Neutrophil (primary cell): Measurements from ENCODE around the gene HPCAL1.
"Not testable (repeated sequence)": the region's sequence is repeated elsewhere in the genome, so short reads cannot be mapped to it uniquely, and the experiment has no call there.

Experiments used
- H3K27ac ChIP-seq: fragments of 200-600 bp; sonication (generic); 2 replicates; pipeline ENCODE4 v1.5.1; 2016; ENCODE audit warnings: mild to moderate bottlenecking, moderate library complexity
- H3K27me3 ChIP-seq: fragments of 200-600 bp; sonication (generic); 2 replicates; pipeline ENCODE4 v1.6.0; 2016; ENCODE audit warnings: mild to moderate bottlenecking
- H3K36me3 ChIP-seq: fragments of 200-600 bp; sonication (generic); 2 replicates; pipeline ENCODE4 v1.5.1; 2017
- H3K4me1 ChIP-seq, 2 experiments: fragments of 200-600 bp in 1 of 2; sonication (generic) in 1 of 2; 1 replicate in 1 of 2; 2 replicates in 1 of 2; pipeline versions ENCODE4 v1.5.1 to v1.6.1; 2013 to 2016; ENCODE audit warnings: low read depth in 1 of 2, low read length in 1 of 2, mild to moderate bottlenecking in 1 of 2, moderate library complexity in 1 of 2; ENCODE audit not compliant: control insufficient read depth in 1 of 2, insufficient read depth in 1 of 2
- H3K4me3 ChIP-seq, 2 experiments: fragments of 200-600 bp in 1 of 2; sonication (generic) in 1 of 2; 1 replicate in 1 of 2; 2 replicates in 1 of 2; pipeline ENCODE4 v1.5.1; 2013 to 2016; ENCODE audit warnings: low read depth in 1 of 2, low read length in 1 of 2, mild to moderate bottlenecking in 1 of 2, moderate library complexity in 1 of 2
- H3K9me3 ChIP-seq: fragments of 200-600 bp; sonication (generic); 2 replicates; pipeline ENCODE4 v1.5.1; 2016
- TF ChIP-seq, protein P1 (sequence below): fragments of 200-600 bp; sonication (generic); IDR thresholded peaks from 2 replicates; pipeline ENCODE4 v1.5.1; 2016; ENCODE audit warnings: antibody characterized with exemption

The HPCAL1 gene

DNA sequence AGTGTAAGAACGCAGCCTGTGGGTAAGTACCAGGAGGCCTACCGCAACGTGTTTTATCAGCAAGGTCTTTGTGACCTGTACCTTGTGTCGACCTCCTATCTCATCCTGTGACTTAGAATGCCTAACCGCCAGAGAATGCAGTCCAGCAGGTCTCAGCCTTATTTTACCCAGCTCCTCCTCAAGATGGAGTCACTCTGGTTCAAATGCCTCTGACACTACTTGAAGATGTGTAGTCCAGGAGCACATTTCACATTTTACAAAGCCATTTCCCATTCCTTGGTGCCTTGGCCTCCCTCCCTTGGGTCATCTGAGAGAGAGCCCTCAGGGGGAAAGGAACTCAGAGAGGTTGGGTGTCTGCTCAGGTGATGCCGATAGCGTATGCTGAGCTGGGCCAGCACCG lies 6.6 kb upstream of the HPCAL1 start:
- Histone ChIP-seq H3K4me3 (no peak overlapping the region), H3K4me1 (peaks cover 40 to 41% of the 10 kb centered on the region in 2 experiments), H3K27me3 (no peaks in the 10 kb centered on the region), H3K27ac (peak overlapping the region; percentile 18), H3K36me3 (no peaks in the 10 kb centered on the region), H3K9me3 (no peaks in the 10 kb centered on the region)
- TF ChIP-seq, protein P1, sequence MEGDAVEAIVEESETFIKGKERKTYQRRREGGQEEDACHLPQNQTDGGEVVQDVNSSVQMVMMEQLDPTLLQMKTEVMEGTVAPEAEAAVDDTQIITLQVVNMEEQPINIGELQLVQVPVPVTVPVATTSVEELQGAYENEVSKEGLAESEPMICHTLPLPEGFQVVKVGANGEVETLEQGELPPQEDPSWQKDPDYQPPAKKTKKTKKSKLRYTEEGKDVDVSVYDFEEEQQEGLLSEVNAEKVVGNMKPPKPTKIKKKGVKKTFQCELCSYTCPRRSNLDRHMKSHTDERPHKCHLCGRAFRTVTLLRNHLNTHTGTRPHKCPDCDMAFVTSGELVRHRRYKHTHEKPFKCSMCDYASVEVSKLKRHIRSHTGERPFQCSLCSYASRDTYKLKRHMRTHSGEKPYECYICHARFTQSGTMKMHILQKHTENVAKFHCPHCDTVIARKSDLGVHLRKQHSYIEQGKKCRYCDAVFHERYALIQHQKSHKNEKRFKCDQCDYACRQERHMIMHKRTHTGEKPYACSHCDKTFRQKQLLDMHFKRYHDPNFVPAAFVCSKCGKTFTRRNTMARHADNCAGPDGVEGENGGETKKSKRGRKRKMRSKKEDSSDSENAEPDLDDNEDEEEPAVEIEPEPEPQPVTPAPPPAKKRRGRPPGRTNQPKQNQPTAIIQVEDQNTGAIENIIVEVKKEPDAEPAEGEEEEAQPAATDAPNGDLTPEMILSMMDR = no peak

DNA sequence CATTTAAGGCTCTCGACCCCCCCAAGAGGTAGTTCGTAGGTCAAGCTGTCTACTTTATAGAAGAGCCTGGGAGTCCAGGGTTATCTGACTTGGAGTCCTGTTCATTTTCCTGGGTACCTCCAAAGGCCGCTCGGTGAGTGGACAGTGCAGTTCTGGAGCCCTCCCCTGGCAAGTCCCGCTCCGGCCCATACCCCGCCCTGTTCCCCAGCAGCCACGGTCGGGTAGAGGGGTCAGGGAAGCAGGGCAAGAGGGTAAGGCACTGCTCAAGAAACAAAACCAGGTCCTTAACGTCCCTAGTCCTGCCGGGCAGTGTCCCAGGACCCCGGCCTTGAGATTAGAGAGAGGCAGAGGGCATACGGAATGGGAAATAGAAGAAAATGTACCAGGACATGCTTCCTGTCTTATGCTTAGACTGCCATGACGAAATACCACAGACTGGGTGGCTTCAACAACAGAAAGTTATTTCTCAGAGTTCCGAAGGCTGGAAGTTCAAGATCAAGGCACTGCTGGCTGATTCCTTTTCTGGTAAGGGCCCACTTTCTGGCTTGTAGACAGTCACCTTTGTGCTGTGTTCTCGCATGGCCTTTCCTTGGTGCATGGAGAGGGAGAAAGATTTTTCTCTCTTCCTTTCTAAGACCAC lies 5.4 kb upstream of the HPCAL1 start:
- no peak overlapping the region for H3K4me3 ChIP-seq
- H3K27ac ChIP-seq = peak overlapping the region; percentile 96
- no peaks in the 10 kb centered on the region for H3K36me3 ChIP-seq
- no peaks in the 10 kb centered on the region for H3K9me3 ChIP-seq
- TF ChIP-seq, protein P1 = no peak
- H3K27me3 ChIP-seq = no peaks in the 10 kb centered on the region
- H3K4me1 ChIP-seq = peaks cover 51 to 53% of the 10 kb centered on the region in 2 experiments

DNA sequence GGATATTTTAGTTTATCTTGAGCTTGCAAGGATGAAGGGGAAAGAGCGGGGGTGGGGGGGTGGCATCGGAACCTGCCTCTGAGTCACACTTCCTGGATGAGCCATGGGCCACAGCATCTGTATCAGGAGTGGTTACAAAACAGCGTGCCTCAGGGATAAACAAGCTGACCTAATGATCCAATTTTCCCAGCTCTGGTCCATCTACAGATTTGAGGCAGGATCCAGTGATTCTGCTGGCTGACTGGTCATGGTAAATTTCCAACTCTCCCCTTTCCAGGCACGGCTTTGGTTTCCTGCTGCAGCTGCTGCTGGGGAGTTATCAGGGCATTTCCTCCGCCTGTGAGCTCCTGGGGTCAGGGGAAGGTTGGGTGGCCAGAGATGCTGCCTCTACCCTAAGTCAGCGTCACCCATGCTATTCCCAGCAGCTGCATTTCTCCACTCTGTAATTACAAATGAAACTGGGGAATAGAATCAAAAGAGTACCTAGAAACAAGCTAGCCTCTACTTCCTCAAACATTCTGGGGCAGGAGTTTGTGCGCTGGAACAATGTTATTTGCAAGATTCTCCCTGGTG lies 4.7 kb upstream of the HPCAL1 start:
- Histone ChIP-seq H3K9me3 (no peaks in the 10 kb centered on the region), H3K27ac (peak overlapping the region; percentile 96), H3K27me3 (no peaks in the 10 kb centered on the region), H3K36me3 (no peaks in the 10 kb centered on the region), H3K4me3 (peak overlapping the region; percentile 27 to 36), H3K4me1 (peaks cover 51 to 53% of the 10 kb centered on the region in 2 experiments)
- TF ChIP-seq, protein P1 = no peak

DNA sequence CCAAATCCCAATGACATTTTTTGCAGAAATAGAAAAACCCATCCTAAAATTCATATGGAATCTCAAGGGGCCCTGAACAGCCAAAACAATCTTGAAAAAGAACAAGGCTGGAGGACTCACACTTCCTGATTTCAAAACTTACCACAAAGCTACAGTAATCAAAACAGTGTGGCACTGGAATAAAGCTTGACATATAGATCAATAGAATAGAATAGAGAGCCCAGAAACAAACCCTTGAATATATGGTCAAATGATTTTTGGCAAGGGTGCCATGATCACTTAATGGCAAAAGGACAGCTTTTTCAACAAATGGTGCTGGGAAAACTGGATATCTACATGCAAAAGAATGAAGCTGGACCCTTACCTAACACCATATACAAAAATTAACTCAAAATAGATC lies 3.9 kb upstream of the HPCAL1 start:
- H3K27ac ChIP-seq = peak overlapping the region; percentile 96

DNA sequence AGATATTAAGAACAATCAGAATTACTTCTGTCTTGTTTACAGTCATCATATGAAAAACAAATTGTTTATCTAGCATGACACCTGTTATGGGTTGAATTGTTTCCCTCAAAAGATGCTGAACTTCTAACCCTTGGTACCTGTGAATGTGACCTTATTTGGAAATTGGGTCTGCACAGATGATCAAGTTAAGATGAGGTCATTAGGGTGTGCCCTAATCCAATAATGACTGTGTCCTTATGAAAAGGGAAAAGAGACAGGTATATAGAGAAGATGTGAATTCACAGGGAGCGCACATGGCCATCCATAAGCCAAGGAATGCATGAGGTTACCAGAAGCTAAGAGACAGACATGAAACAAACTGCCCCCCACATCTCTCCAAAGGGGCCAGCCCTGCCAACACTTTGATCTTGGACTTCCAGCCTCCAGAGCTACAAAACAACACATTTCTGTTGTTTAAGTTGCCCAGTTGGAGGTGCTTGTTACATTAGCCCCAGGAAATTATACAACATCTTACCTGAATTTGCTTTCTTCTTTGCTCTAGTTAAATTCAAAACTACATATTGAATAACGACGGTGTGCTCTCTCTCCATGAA lies 2.3 kb upstream of the HPCAL1 start:
- Histone ChIP-seq H3K9me3 (no peaks in the 10 kb centered on the region), H3K4me3 (no peak overlapping the region), H3K36me3 (no peaks in the 10 kb centered on the region), H3K4me1 (peaks cover 69 to 72% of the 10 kb centered on the region in 2 experiments), H3K27me3 (peaks cover 18% of the 10 kb centered on the region), H3K27ac (peak overlapping the region; percentile 96)
- TF ChIP-seq, protein P1 = no peak

More for the DNA sequence above, 3.9 kb upstream of the HPCAL1 start:
- H3K36me3 ChIP-seq, H3K27me3 ChIP-seq, H3K9me3 ChIP-seq: not testable (repeated sequence)
- H3K4me3 ChIP-seq = peak overlapping the region in 1 of 2 experiments; percentile 36
- peaks cover 53 to 55% of the 10 kb centered on the region in 2 experiments for H3K4me1 ChIP-seq
